A673 (cell line): ENCODE results near the gene OR2D3. TPM values are rescaled to one million over a fixed set of nuclear protein-coding genes. Genes with fewer than 3 reads are reported as not detected.

Experiments used
- Bru-seq: library from RNA; stranded (reverse); fragments of 400-500 nt; gene quantifications from one replicate; lab custom pipeline; 2021; lab: Mats Ljungman, UMichigan
- BruChase-seq, 2 experiments: library from RNA; stranded (reverse); fragments of 400-500 nt; gene quantifications; one replicate each; lab custom pipeline; 2021; lab: Mats Ljungman, UMichigan
- BruUV-seq: library from RNA; stranded (reverse); fragments of 400-500 nt; replicated peaks from 2 replicates; lab custom pipeline; 2021; lab: Mats Ljungman, UMichigan
- CTCF ChIA-PET: fragments of 300-600 bp; sonication (Branson Sonifier 250); formaldehyde crosslinking; loops from one replicate; lab custom pipeline; 2022; ENCODE audit warnings: antibody characterized with exemption; lab: Charles Lee
- POLR2A ChIA-PET: fragments of 300-600 bp; sonication (Branson Sonifier 250); formaldehyde crosslinking; loops from one replicate; lab custom pipeline; 2022; ENCODE audit warnings: antibody characterized with exemption; ENCODE audit not compliant: low non-redundant PET; lab: Charles Lee
- DNase-seq: peaks from one replicate; pipeline ENCODE4 v3.0.0-alpha.2; 2015; ENCODE audit warnings: low spot score
- H3K27ac ChIP-seq: fragments of 200-600 bp; sonication (generic); 2 replicates; pipeline ENCODE4 v1.5.1; 2016; ENCODE audit warnings: mixed run types, low read depth, mild to moderate bottlenecking, mixed read lengths, antibody characterized with exemption, low read length; ENCODE audit not compliant: poor library complexity, severe bottlenecking
- H3K27me3 ChIP-seq: fragments of 200-600 bp; sonication (generic); replicated peaks from 2 replicates; pipeline ENCODE4 v1.6.1; 2017; ENCODE audit warnings: mixed run types, low read depth, mild to moderate bottlenecking, mixed read lengths, antibody characterized with exemption, low read length; ENCODE audit not compliant: insufficient read depth, poor library complexity
- H3K36me3 ChIP-seq: fragments of 200-600 bp; sonication (generic); 2 replicates; pipeline ENCODE4 v1.6.1; 2016; ENCODE audit warnings: mixed run types, mild to moderate bottlenecking, mixed read lengths, antibody characterized with exemption, low read length; ENCODE audit not compliant: insufficient read depth, poor library complexity, severe bottlenecking
- H3K4me1 ChIP-seq: fragments of 200-600 bp; sonication (generic); 2 replicates; pipeline ENCODE4 v1.6.1; 2017; ENCODE audit warnings: mixed run types, mild to moderate bottlenecking, mixed read lengths, antibody characterized with exemption, low read length; ENCODE audit not compliant: insufficient read depth, poor library complexity, severe bottlenecking
- H3K4me3 ChIP-seq: fragments of 200-600 bp; sonication (generic); 2 replicates; pipeline ENCODE4 v1.5.1; 2016; ENCODE audit warnings: low read depth, mixed run types, mild to moderate bottlenecking, mixed read lengths, low read length; ENCODE audit not compliant: poor library complexity, severe bottlenecking
- H3K9me3 ChIP-seq: fragments of 200-600 bp; sonication (generic); 2 replicates; pipeline ENCODE4 v1.6.1; 2016; ENCODE audit warnings: mixed run types, low read depth, mild to moderate bottlenecking, mixed read lengths, antibody characterized with exemption, low read length; ENCODE audit not compliant: poor library complexity, severe bottlenecking
- CTCF ChIP-seq: fragments of 300-800, 200-600 bp; sonication (generic); conservative IDR thresholded peaks from 2 replicates; pipeline ENCODE4 v1.5.1; 2017; ENCODE audit warnings: low read depth, mild to moderate bottlenecking, antibody characterized with exemption, low read length, moderate library complexity, mixed read lengths
- EZH2 ChIP-seq: fragments of 200-600 bp; sonication (generic); IDR thresholded peaks from 2 replicates; pipeline ENCODE4 v1.6.1; 2017; ENCODE audit warnings: borderline replicate concordance, low read depth, mild to moderate bottlenecking, mixed read lengths, antibody characterized with exemption, low read length; ENCODE audit not compliant: poor library complexity, severe bottlenecking
- intact Hi-C: fragments of 100-400 bp; cut with micrococcal nuclease; formaldehyde crosslinking; loops from one replicate; pipeline ENCODE4 v1.10.0; 2022; ENCODE audit not compliant: unreplicated experiment
- long read RNA-seq: library from polyadenylated mRNA; stranded (forward); transcript quantifications from one replicate; pipeline ENCODE4 v2.0.0, GENCODE V29; 2022
- total RNA-seq: library from RNA; stranded (reverse); gene quantifications from 2 replicates; pipeline ENCODE4 v1.2.3, GENCODE V29; 2021

Gene OR2D3
- total RNA-seq: not detected in 2 replicates
- Bru-seq, nascent RNA: not detected
- not detected for BruChase-seq, experiment 1, labeled RNA remaining after a 2-hour chase
- BruChase-seq, experiment 2, labeled RNA remaining after a 6-hour chase: not detected
- long read RNA-seq: 0 reads

GRCh38 chr11:6920702-6921101, at the start of gene OR2D3:
Gene OR2D3, plus strand, starts transcription at chr11:6921002. Its CDS starts 0 bp downstream, at chr11:6921002.
- TF ChIP-seq CTCF: no peak
- TF ChIP-seq EZH2: no peak
- BruUV-seq: no TSS peak
- no peak within 1 kb of the TSS for H3K4me3 ChIP-seq
- ChIA-PET POLR2A (no interaction called here), CTCF (no interaction called here)
- no peaks in the 10 kb centered on the region for H3K27me3 ChIP-seq
- H3K27ac ChIP-seq: no peak within 1 kb of the TSS
- no peaks in the 10 kb centered on the region for H3K9me3 ChIP-seq
- no peak for DNase-seq
- H3K36me3 ChIP-seq: no peaks in the 10 kb centered on the region
- intact Hi-C loops: no loop called here
- H3K4me1 ChIP-seq: no peaks in the 10 kb centered on the region

GRCh38 chr11:6871278-6871677, 49.5 kb upstream of the OR2D3 start:
- no peak for DNase-seq
- Histone ChIP-seq H3K4me1 (no peaks in the 10 kb centered on the region), H3K27ac (no peak overlapping the region), H3K36me3 (no peaks in the 10 kb centered on the region), H3K4me3 (no peak overlapping the region), H3K27me3 (no peaks in the 10 kb centered on the region), H3K9me3 (no peaks in the 10 kb centered on the region)
- intact Hi-C loops: no loop called here
- POLR2A ChIA-PET: no interaction called here
- TF ChIP-seq CTCF: no peak
- TF ChIP-seq EZH2: no peak
- BruUV-seq: no TSS peak
- CTCF ChIA-PET: no interaction called here

- no peak for DNase-seq
- no peaks in the 10 kb centered on the region for H3K4me1 ChIP-seq
- no peaks in the 10 kb centered on the region for H3K27me3 ChIP-seq
- H3K27ac ChIP-seq: no peak overlapping the region
- H3K9me3 ChIP-seq: no peaks in the 10 kb centered on the region
- BruUV-seq: no TSS peak
- H3K36me3 ChIP-seq: no peaks in the 10 kb centered on the region
- CTCF ChIA-PET: no interaction called here
- intact Hi-C loops: no loop called here
- TF ChIP-seq EZH2 (no peak), CTCF (no peak)
- POLR2A ChIA-PET: no interaction called here
- H3K4me3 ChIP-seq: no peak overlapping the region
Observed at GRCh38 chr11:6875761-6876160, 45.0 kb upstream of the OR2D3 start.
